ENCODE data around the gene LIG4.

The LIG4 gene

GRCh38 chr13:108176685-108177274 is 38.6 kb downstream of the LIG4 start:
- Histone ChIP-seq H3K4me1 (ENCODE audit: control insufficient read depth in 1 of 2, insufficient read depth in 1 of 2, low read depth in 1 of 2, low read length in 1 of 2) (no peaks in the 10 kb centered on the region), H3K27ac (no peak overlapping the region), H3K9me3 (no peaks in the 10 kb centered on the region), H3K4me3 (ENCODE audit: low read depth in 1 of 2, low read length in 1 of 2) (no peak overlapping the region), H3K36me3 (no peaks in the 10 kb centered on the region), H3K27me3 (no peaks in the 10 kb centered on the region)
- TF ChIP-seq CTCF (IDR thresholded peaks at IDR 0.05), result no peak

GRCh38 chr13:108168929-108169328 is 46.4 kb downstream of the LIG4 start:
- no peaks in the 10 kb centered on the region for H3K27me3 ChIP-seq
- no peaks in the 10 kb centered on the region for H3K9me3 ChIP-seq
- no peak overlapping the region for H3K27ac ChIP-seq
- no peaks in the 10 kb centered on the region for H3K4me1 ChIP-seq (ENCODE audit: control insufficient read depth in 1 of 2, insufficient read depth in 1 of 2, low read depth in 1 of 2, low read length in 1 of 2)
- H3K4me3 ChIP-seq (ENCODE audit: low read depth in 1 of 2, low read length in 1 of 2), result no peak overlapping the region
- no peak for TF ChIP-seq CTCF (IDR thresholded peaks at IDR 0.05)
- H3K36me3 ChIP-seq, result no peaks in the 10 kb centered on the region

- Histone ChIP-seq H3K9me3 (no peaks in the 10 kb centered on the region), H3K36me3 (no peaks in the 10 kb centered on the region), H3K4me3 (ENCODE audit: low read depth in 1 of 2, low read length in 1 of 2) (no peak overlapping the region), H3K27me3 (no peaks in the 10 kb centered on the region), H3K4me1 (ENCODE audit: control insufficient read depth in 1 of 2, insufficient read depth in 1 of 2, low read depth in 1 of 2, low read length in 1 of 2) (no peaks in the 10 kb centered on the region), H3K27ac (no peak overlapping the region)
- no peak for TF ChIP-seq CTCF (IDR thresholded peaks at IDR 0.05)
Observed at GRCh38 chr13:108166078-108166477, 49.3 kb downstream of the LIG4 start.

- no peaks in the 10 kb centered on the region for H3K27me3 ChIP-seq
- no peaks in the 10 kb centered on the region for H3K36me3 ChIP-seq
- H3K9me3 ChIP-seq, result no peaks in the 10 kb centered on the region
- TF ChIP-seq CTCF (IDR thresholded peaks at IDR 0.05), result no peak
- no peak overlapping the region for H3K27ac ChIP-seq
- no peak overlapping the region for H3K4me3 ChIP-seq (ENCODE audit: low read depth in 1 of 2, low read length in 1 of 2)
- H3K4me1 ChIP-seq (ENCODE audit: control insufficient read depth in 1 of 2, insufficient read depth in 1 of 2, low read depth in 1 of 2, low read length in 1 of 2), result no peaks in the 10 kb centered on the region
Observed at GRCh38 chr13:108158746-108159145, 56.6 kb downstream of the LIG4 start.

Data from neutrophil (primary cell).